Measurements from ENCODE around the gene SLC25A26. TPM values are rescaled to one million over a fixed set of nuclear protein-coding genes. Genes with fewer than 3 reads are reported as not detected.

Gene SLC25A26
- total RNA-seq, 1 donor from 2014 or later = 12.4 TPM

DNA sequence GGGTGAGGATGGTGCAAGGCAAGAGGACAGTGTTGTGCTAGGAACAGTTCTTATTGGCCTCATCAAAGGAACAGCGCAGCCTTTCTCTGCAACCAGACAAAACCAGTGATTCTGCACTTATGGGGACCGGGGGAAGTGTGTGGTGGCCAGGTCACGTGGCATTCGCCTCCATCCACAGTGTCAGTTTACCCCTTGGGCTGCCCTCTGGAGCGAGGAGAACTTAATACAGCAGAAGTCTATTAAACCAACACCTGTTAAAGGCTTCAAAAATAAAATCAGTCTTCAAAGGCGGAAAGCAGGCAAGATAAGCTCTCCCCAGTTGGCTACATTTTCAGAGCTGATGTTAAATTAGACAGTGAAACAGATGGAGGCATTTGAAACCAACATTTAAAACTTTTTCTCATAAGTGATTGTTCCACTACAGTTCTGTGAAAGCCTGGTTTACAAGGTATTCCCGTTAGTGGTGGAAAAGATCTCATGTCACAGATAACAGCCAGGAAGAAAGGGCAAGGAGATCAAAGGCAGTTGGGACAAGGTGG, 204.8 kb downstream of the SLC25A26 start:
- intact Hi-C loops (cut with micrococcal nuclease) = no loop called here

DNA sequence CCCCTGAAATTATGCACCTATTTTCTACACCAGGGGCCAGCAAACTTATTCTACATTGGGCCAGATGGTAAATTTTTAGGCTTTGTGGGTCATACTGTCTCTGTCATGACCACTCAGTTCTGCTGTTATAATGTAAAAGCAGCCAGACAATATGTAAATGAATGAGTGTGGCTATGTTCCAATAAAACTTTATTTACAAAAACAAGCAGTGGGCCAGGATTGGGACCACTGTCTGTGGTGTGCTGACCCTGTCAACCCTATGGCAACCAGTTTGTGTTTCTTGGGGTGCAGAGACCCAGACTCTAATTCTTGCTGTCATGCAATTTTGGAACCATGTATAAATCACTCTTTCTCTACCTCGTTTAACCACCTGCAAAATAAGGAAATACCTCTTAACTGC, 205.3 kb downstream of the SLC25A26 start:
- intact Hi-C loops (cut with micrococcal nuclease) = no loop called here

DNA sequence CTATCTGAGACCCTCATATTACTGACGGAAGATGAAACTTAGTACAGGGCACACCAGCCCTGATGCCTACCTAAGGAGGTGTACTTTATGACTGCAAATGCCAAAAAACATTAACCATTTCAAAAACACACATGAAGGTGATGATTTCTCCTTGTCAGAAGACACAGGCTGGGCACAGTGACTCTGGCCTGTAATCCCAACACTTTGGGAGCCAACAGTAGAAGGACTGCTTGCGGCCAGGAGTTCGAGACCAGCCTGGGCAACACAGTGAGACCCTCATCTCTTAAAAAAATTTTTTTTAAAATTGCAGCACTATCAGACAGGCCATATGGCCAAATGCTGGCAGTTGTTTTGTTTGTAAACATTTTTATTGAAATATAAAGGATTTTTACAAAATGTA, 206.6 kb downstream of the SLC25A26 start:
- intact Hi-C loops (cut with micrococcal nuclease) = no loop called here

DNA sequence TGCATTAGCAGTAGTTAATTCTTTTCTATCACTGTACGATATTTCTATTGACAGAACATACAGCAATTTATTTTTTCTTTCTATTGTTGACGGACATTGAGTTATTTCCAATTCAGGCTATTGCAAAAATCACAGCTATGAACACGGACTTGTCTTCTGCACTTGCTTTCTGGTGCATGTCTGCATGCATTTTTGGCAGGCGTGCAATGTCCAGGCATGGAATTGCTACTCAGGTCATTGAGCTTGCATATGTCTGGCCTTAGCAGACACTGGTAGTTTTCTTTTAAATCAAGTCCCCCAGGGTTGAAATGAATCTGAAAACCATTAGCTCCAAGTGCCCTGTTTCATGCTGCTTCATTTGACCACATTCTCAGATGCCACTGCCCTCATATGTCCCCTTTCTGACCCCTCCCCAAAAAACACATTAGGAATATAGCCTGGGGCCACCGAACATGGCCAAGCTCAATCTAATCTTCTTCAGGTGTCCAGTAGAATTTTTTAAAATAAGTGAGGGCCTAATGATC, 207.2 kb downstream of the SLC25A26 start:
- intact Hi-C loops (cut with micrococcal nuclease) = no loop called here

Other genes with a start within 250 kb of the SLC25A26 start
- gene MAGI1, start 182.1 kb upstream of the SLC25A26 start, total RNA-seq = 0.32 and 0.49 TPM in 2 replicates